C4-2B (cell line): ENCODE measurements around the gene MYO6.

ENCODE experiments used
- ZFX ChIP-seq: fragments of 450-650 bp; IDR thresholded peaks from 2 replicates; pipeline ENCODE4 v1.6.1; 2017
- TF ChIP-seq, protein P1 (sequence below): fragments of 450-650 bp; conservative IDR thresholded peaks from 2 replicates; pipeline ENCODE4 v1.5.1; 2017; ENCODE audit warnings: mild to moderate bottlenecking

- TF ChIP-seq, protein P1, sequence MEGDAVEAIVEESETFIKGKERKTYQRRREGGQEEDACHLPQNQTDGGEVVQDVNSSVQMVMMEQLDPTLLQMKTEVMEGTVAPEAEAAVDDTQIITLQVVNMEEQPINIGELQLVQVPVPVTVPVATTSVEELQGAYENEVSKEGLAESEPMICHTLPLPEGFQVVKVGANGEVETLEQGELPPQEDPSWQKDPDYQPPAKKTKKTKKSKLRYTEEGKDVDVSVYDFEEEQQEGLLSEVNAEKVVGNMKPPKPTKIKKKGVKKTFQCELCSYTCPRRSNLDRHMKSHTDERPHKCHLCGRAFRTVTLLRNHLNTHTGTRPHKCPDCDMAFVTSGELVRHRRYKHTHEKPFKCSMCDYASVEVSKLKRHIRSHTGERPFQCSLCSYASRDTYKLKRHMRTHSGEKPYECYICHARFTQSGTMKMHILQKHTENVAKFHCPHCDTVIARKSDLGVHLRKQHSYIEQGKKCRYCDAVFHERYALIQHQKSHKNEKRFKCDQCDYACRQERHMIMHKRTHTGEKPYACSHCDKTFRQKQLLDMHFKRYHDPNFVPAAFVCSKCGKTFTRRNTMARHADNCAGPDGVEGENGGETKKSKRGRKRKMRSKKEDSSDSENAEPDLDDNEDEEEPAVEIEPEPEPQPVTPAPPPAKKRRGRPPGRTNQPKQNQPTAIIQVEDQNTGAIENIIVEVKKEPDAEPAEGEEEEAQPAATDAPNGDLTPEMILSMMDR = no peak
- no peak for TF ChIP-seq ZFX
Observed at GRCh38 chr6:75819776-75820487, 70.9 kb downstream of the MYO6 start.
